HL-60 (cell line): Measurements from ENCODE around the gene PACRG.

Source experiments
- CTCF ChIP-seq: IDR thresholded peaks from one replicate; pipeline ENCODE4 v1.5.1; 2011; ENCODE audit warnings: low read length, control low read depth, inconsistent platforms; ENCODE audit not compliant: insufficient read depth
- REST ChIP-seq: IDR thresholded peaks from 2 replicates; pipeline ENCODE4 v1.6.1; 2012; ENCODE audit warnings: low read depth; ENCODE audit not compliant: insufficient replicate concordance

- TF ChIP-seq REST (no peak), CTCF (no peak)
These were observed 371.2 kb downstream of the PACRG start for GRCh38 chr6:163098827-163099479.
